OCI-LY7 (cell line): Measurements from ENCODE around the gene VWA8.

Source experiments
- EZH2phosphoT487 ChIP-seq: fragments of 200-600 bp; sonication (generic); IDR thresholded peaks from 2 replicates; pipeline ENCODE4 v1.6.1; 2018; ENCODE audit warnings: low read depth, borderline replicate concordance, mild to moderate bottlenecking, mixed run types, antibody characterized with exemption, low read length, moderate library complexity, mixed read lengths
- TF ChIP-seq, protein P1 (sequence below): fragments of 200-600 bp; sonication (generic); conservative IDR thresholded peaks from 2 replicates; pipeline ENCODE4 v1.5.1; 2014; ENCODE audit warnings: mild to moderate bottlenecking, antibody characterized with exemption, low read length, moderate library complexity, mixed read lengths

DNA sequence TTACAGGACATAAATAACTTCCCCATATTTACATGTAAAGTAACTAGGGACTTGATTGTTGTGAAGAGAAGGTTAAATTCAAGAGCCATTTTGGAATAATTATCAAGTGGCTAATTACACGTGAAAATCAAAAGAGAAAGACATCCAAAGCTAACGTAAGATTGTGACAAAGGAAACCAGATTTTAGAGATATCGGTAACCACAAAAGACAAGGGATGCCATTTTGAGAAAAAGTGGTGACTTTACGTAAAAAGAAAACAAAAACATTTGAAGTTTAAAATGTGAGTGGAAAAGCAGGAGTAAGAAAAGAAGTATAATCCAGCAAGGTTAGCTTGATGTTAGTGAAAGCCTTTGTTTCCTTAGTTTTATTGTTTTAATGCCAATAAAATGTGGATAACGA, 10.9 kb upstream of the VWA8 start:
- TF ChIP-seq, protein P1, sequence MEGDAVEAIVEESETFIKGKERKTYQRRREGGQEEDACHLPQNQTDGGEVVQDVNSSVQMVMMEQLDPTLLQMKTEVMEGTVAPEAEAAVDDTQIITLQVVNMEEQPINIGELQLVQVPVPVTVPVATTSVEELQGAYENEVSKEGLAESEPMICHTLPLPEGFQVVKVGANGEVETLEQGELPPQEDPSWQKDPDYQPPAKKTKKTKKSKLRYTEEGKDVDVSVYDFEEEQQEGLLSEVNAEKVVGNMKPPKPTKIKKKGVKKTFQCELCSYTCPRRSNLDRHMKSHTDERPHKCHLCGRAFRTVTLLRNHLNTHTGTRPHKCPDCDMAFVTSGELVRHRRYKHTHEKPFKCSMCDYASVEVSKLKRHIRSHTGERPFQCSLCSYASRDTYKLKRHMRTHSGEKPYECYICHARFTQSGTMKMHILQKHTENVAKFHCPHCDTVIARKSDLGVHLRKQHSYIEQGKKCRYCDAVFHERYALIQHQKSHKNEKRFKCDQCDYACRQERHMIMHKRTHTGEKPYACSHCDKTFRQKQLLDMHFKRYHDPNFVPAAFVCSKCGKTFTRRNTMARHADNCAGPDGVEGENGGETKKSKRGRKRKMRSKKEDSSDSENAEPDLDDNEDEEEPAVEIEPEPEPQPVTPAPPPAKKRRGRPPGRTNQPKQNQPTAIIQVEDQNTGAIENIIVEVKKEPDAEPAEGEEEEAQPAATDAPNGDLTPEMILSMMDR = no peak
- TF ChIP-seq EZH2phosphoT487 = no peak
